Kidney glomerular epithelial cell (primary cell): ENCODE results near the gene ARHGEF35.
"Not testable (repeated sequence)": the region's sequence is repeated elsewhere in the genome, so short reads cannot be mapped to it uniquely, and the experiment has no call there.

Source experiments
- DNase-seq: peaks from one replicate; lab custom pipeline; 2025; lab: John Stamatoyannopoulos, UW

ARHGEF35 gene

GRCh38 chr7:144195212-144195872 lies at the start of gene ARHGEF35:
Gene ARHGEF35 (minus strand): TSS chr7:144195833. CDS start chr7:144188383, 7,450 bp downstream.
- not testable (repeated sequence) for DNase-seq

GRCh38 chr7:144245372-144245771 lies 49.7 kb upstream of the ARHGEF35 start:
- DNase-seq: not testable (repeated sequence)

GRCh38 chr7:144239365-144239764 lies 43.7 kb upstream of the ARHGEF35 start, which contains the start of gene OR2A42:
Gene OR2A42 (minus strand): TSS chr7:144239605. CDS start chr7:144232843, 6,762 bp downstream.
- DNase-seq: not testable (repeated sequence)

- DNase-seq: not testable (repeated sequence)
These were observed 43.0 kb upstream of the ARHGEF35 start for GRCh38 chr7:144238530-144239082.

GRCh38 chr7:144233039-144233438 lies 37.4 kb upstream of the ARHGEF35 start:
- not testable (repeated sequence) for DNase-seq

- DNase-seq: not testable (repeated sequence)
These were observed 35.4 kb upstream of the ARHGEF35 start for GRCh38 chr7:144231027-144231426.

GRCh38 chr7:144228810-144229209 lies 33.2 kb upstream of the ARHGEF35 start:
- not testable (repeated sequence) for DNase-seq

- DNase-seq: not testable (repeated sequence)
These were observed 31.2 kb upstream of the ARHGEF35 start for GRCh38 chr7:144226866-144227265.

- DNase-seq: not testable (repeated sequence)
These were observed 28.0 kb upstream of the ARHGEF35 start for GRCh38 chr7:144223675-144224074.

GRCh38 chr7:144220531-144220930 lies 24.9 kb upstream of the ARHGEF35 start:
- not testable (repeated sequence) for DNase-seq

GRCh38 chr7:144219149-144219548 lies 23.5 kb upstream of the ARHGEF35 start:
- DNase-seq: not testable (repeated sequence)

GRCh38 chr7:144218581-144218980 lies 22.9 kb upstream of the ARHGEF35 start:
- not testable (repeated sequence) for DNase-seq

GRCh38 chr7:144217200-144217599 lies 21.6 kb upstream of the ARHGEF35 start:
- DNase-seq: not testable (repeated sequence)

GRCh38 chr7:144205306-144205705 lies 9.7 kb upstream of the ARHGEF35 start:
- DNase-seq: not testable (repeated sequence)

GRCh38 chr7:144203086-144203485 lies 7.5 kb upstream of the ARHGEF35 start:
- DNase-seq: not testable (repeated sequence)

GRCh38 chr7:144201978-144202377 lies 6.3 kb upstream of the ARHGEF35 start:
- DNase-seq: not testable (repeated sequence)

GRCh38 chr7:144198934-144199333 lies 3.3 kb upstream of the ARHGEF35 start:
- not testable (repeated sequence) for DNase-seq

GRCh38 chr7:144194453-144194852 lies 1.2 kb downstream of the ARHGEF35 start:
- not testable (repeated sequence) for DNase-seq

- not testable (repeated sequence) for DNase-seq
These were observed 1.9 kb downstream of the ARHGEF35 start for GRCh38 chr7:144193782-144194181.

GRCh38 chr7:144188578-144189171 lies 7.0 kb downstream of the ARHGEF35 start:
- not testable (repeated sequence) for DNase-seq

- not testable (repeated sequence) for DNase-seq
These were observed 7.8 kb downstream of the ARHGEF35 start for GRCh38 chr7:144187848-144188247.

GRCh38 chr7:144183166-144183565 lies 12.5 kb downstream of the ARHGEF35 start, which contains the start of gene CTAGE4:
Gene CTAGE4 (plus strand): TSS chr7:144183466. CDS start chr7:144183504, 38 bp downstream.
- not testable (repeated sequence) for DNase-seq

GRCh38 chr7:144179165-144179479 lies 16.5 kb downstream of the ARHGEF35 start:
- not testable (repeated sequence) for DNase-seq
